ENCODE measurements around the gene XYLT1. TPM values are rescaled to one million over a fixed set of nuclear protein-coding genes. Genes with fewer than 3 reads are reported as not detected.

XYLT1 gene
- total and polyA plus RNA-seq, 8 donors = 6.0 to 8.4 (median 7.3) TPM

DNA sequence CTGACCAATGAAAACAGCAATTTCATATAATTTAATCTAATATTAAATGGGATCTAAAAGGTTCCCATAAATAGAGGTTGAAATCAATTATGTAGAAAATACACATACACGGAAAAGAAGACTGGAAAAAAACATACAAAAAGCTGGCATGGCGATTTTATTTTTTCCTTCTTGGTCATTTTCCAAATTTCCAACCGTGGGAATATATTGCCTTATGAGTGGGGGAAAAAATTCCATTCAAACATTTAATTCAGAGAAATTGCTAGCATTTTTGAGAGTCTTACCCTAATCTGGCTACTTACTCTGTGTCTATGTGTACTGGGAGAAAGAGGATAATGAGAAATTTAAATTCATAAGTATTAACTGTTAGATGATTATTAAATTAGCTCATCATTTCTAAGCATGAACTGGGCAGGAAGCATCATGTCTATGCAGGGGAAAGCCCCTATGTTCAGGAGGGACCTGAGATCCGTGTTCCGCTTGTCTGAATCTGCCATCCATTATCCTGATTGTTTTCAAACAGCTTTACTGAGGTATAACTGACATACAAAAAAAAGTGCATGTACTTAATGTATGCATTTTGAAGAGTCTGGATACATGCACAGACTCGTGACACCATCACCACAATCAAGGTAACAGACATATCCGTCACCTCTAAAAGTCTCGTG is 145.2 kb downstream of the XYLT1 start:
- Histone ChIP-seq H3K4me3 (no peak overlapping the region), H3K4me1 (peaks cover 0 to 22% of the 10 kb centered on the region in 2 donors), H3K27ac (no peak overlapping the region), H3K27me3 (no peaks in the 10 kb centered on the region), H3K36me3 (no peaks in the 10 kb centered on the region), H3K9me3 (no peaks in the 10 kb centered on the region)
- DNase-seq (no peak), ATAC-seq (no peak)
- no peak for TF ChIP-seq CTCF (IDR thresholded peaks at IDR 0.05)
- intact Hi-C loops (cut with DNase I) = no loop called here

GRCh38 chr16:17324451-17324850 is 146.3 kb downstream of the XYLT1 start:
- intact Hi-C loops (cut with DNase I) = no loop called here
- ATAC-seq = no peak
- no peak for TF ChIP-seq CTCF (IDR thresholded peaks at IDR 0.05)

GRCh38 chr16:17323171-17323570 is 147.6 kb downstream of the XYLT1 start:
- Histone ChIP-seq H3K4me1 (peaks cover 0 to 44% of the 10 kb centered on the region in 2 donors), H3K27me3 (no peaks in the 10 kb centered on the region), H3K36me3 (no peaks in the 10 kb centered on the region), H3K4me3 (no peak overlapping the region), H3K9me3 (no peaks in the 10 kb centered on the region), H3K27ac (no peak overlapping the region)
- no peak for TF ChIP-seq CTCF (IDR thresholded peaks at IDR 0.05)
- DNase-seq = no peak
- intact Hi-C loops (cut with DNase I) = no loop called here
- ATAC-seq = no peak

More at GRCh38 chr16:17324451-17324850, 146.3 kb downstream of the XYLT1 start:
- H3K4me1 ChIP-seq = peaks cover 0 to 33% of the 10 kb centered on the region in 2 donors
- no peaks in the 10 kb centered on the region for H3K36me3 ChIP-seq
- DNase-seq = no peak
- H3K27ac ChIP-seq = no peak overlapping the region
- no peak overlapping the region for H3K4me3 ChIP-seq
- no peaks in the 10 kb centered on the region for H3K9me3 ChIP-seq
- H3K27me3 ChIP-seq = no peaks in the 10 kb centered on the region

- peak overlapping the region in 1 of 2 donors; percentile 34 for H3K27ac ChIP-seq
- no peaks in the 10 kb centered on the region for H3K9me3 ChIP-seq
- no peak for DNase-seq
- H3K27me3 ChIP-seq = no peaks in the 10 kb centered on the region
- ATAC-seq = peak; percentile 32
- TF ChIP-seq CTCF (IDR thresholded peaks at IDR 0.05) = no peak
- intact Hi-C loops (cut with DNase I) = no loop called here
- peaks cover 0 to 48% of the 10 kb centered on the region in 2 donors for H3K4me1 ChIP-seq
- H3K36me3 ChIP-seq = no peaks in the 10 kb centered on the region
- H3K4me3 ChIP-seq = no peak overlapping the region
Measured at GRCh38 chr16:17321824-17322223, 148.9 kb downstream of the XYLT1 start.

GRCh38 chr16:17320009-17320408 is 150.8 kb downstream of the XYLT1 start:
- DNase-seq (no peak), ATAC-seq (no peak)
- Histone ChIP-seq H3K27ac (no peak overlapping the region), H3K36me3 (no peaks in the 10 kb centered on the region), H3K4me1 (peaks cover 0 to 48% of the 10 kb centered on the region in 2 donors), H3K4me3 (no peak overlapping the region), H3K9me3 (no peaks in the 10 kb centered on the region), H3K27me3 (no peaks in the 10 kb centered on the region)
- TF ChIP-seq CTCF (IDR thresholded peaks at IDR 0.05) = no peak
- intact Hi-C loops (cut with DNase I) = no loop called here
